Activated CD8-positive, alpha-beta T cell treated with anti-CD3 and anti-CD28 coated beads for 36 hours (primary cell): ENCODE results near the gene ZNF236. TPM values are rescaled to one million over a fixed set of nuclear protein-coding genes. Genes with fewer than 3 reads are reported as not detected.

Experiments
- ATAC-seq: fragments of 200-7000 bp; cut with Tn5 transposase; one replicate; pipeline ENCODE4 v1.10.0; 2021; ENCODE audit warnings: mild to moderate bottlenecking, moderate library complexity
- CTCF ChIA-PET: fragments of 350-600 bp; sonication (Branson Sonifier 250); formaldehyde crosslinking; loops from one replicate; lab custom pipeline; 2021; ENCODE audit warnings: antibody characterized with exemption; lab: Charles Lee
- POLR2A ChIA-PET: fragments of 350-600 bp; sonication (Branson Sonifier 250); formaldehyde crosslinking; loops from one replicate; lab custom pipeline; 2021; ENCODE audit warnings: antibody characterized with exemption; lab: Charles Lee
- DNase-seq: peaks from one replicate; pipeline ENCODE4 v3.0.0-alpha.2; 2020
- H3K27ac Mint-ChIP-seq: one replicate; pipeline ENCODE4 v1.8.0; 2021; ENCODE audit warnings: mild to moderate bottlenecking, mixed read lengths
- H3K27me3 Mint-ChIP-seq: one replicate; pipeline ENCODE4 v1.8.0; 2021; ENCODE audit warnings: mixed read lengths
- H3K36me3 Mint-ChIP-seq: one replicate; pipeline ENCODE4 v1.8.0; 2021; ENCODE audit warnings: low read depth, mixed read lengths
- H3K4me1 Mint-ChIP-seq: one replicate; pipeline ENCODE4 v1.8.0; 2021; ENCODE audit warnings: low read depth, mixed read lengths
- H3K4me3 Mint-ChIP-seq: one replicate; pipeline ENCODE4 v1.8.0; 2021; ENCODE audit warnings: mild to moderate bottlenecking, moderate library complexity, mixed read lengths
- H3K9me3 Mint-ChIP-seq: one replicate; pipeline ENCODE4 v1.8.0; 2021; ENCODE audit warnings: mixed read lengths
- CTCF ChIP-seq: fragments of 200-600 bp; IDR thresholded peaks from one replicate; pipeline ENCODE4 v1.8.0; 2022; ENCODE audit warnings: antibody characterized with exemption, mild to moderate bottlenecking
- intact Hi-C: fragments of 100-400 bp; cut with micrococcal nuclease; formaldehyde crosslinking; loops from one replicate; pipeline ENCODE4 v1.10.0; 2022
- total RNA-seq, 2 experiments: library from RNA; stranded (reverse); gene quantifications; one replicate each; pipeline ENCODE4 v1.2.3, GENCODE V29; 2021

Gene ZNF236
- total RNA-seq, 2 experiments from 2014 or later = 12.7 to 15.2 TPM

GRCh38 chr18:76838182-76838581 lies 15.8 kb downstream of the ZNF236 start:
- H3K9me3 Mint-ChIP-seq = no peaks in the 10 kb centered on the region
- TF ChIP-seq CTCF = no peak
- H3K4me3 Mint-ChIP-seq = no peak overlapping the region
- no peaks in the 10 kb centered on the region for H3K36me3 Mint-ChIP-seq
- no peaks in the 10 kb centered on the region for H3K27me3 Mint-ChIP-seq
- ChIA-PET POLR2A (no interaction called here), CTCF (interaction anchor here (1.2 to 3.8 kb wide), 2 partner anchors 9 to 35 kb away, joined by 3 to 17 read pairs; no protein-coding TSS in a partner anchor)
- intact Hi-C loops = no loop called here
- H3K27ac Mint-ChIP-seq = no peak overlapping the region
- peaks cover 33% of the 10 kb centered on the region for H3K4me1 Mint-ChIP-seq
- DNase-seq = no peak
- no peak for ATAC-seq

GRCh38 chr18:76839086-76839794 lies 16.9 kb downstream of the ZNF236 start:
- intact Hi-C loops = no loop called here
- no peak overlapping the region for H3K4me3 Mint-ChIP-seq
- no peak overlapping the region for H3K27ac Mint-ChIP-seq
- H3K4me1 Mint-ChIP-seq = peaks cover 31% of the 10 kb centered on the region
- ChIA-PET CTCF (no interaction called here), POLR2A (no interaction called here)
- no peaks in the 10 kb centered on the region for H3K27me3 Mint-ChIP-seq
- no peaks in the 10 kb centered on the region for H3K36me3 Mint-ChIP-seq
- ATAC-seq = no peak
- no peak for DNase-seq
- TF ChIP-seq CTCF = no peak
- no peaks in the 10 kb centered on the region for H3K9me3 Mint-ChIP-seq

DNA sequence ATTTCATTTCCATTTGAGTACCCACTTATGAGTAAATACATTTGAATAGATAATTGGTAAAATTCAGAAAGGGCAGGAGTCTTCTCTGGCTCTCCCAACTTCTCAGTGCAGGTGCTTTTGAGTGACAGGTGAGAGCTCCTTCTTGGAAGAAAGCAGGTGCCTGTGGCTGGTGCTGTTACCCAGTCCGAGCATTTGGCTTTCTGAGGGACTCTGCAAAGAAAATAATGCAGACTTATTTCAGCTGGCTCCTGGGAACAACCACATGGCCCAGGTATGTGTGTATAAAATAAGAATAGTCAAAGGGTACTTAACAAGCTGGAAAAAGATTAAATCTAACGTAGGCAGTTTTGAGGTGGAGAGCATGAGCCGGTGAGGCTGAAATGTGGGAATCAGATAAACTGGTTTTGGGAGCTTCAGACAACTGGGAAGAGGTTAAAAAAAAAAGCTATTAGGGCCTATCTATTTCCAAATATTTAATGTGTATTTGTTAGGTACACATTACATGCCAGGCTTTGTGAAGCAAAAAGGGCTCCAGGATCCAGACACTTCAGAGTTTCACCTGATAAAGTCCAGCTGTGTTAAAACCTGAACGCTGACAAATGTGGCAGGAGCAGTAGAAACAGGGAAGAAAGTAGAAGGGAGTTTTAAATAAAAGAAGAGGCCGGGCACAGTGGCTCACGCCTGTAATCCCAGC lies 20.6 kb downstream of the ZNF236 start:
- POLR2A ChIA-PET = interaction anchor here (0.9 kb wide), 1 partner anchor 40 kb away, joined by 3 read pairs; no protein-coding TSS in a partner anchor
- no peak overlapping the region for H3K27ac Mint-ChIP-seq
- no peak for DNase-seq
- no peak for ATAC-seq
- H3K36me3 Mint-ChIP-seq = peaks cover 1% of the 10 kb centered on the region
- CTCF ChIA-PET = interaction anchor here (1.0 kb wide), 1 partner anchor 40 kb away, joined by 8 read pairs; no protein-coding TSS in a partner anchor
- no peaks in the 10 kb centered on the region for H3K27me3 Mint-ChIP-seq
- no peak for TF ChIP-seq CTCF
- intact Hi-C loops = no loop called here
- peaks cover 20% of the 10 kb centered on the region for H3K4me1 Mint-ChIP-seq
- H3K4me3 Mint-ChIP-seq = no peak overlapping the region
- H3K9me3 Mint-ChIP-seq = no peaks in the 10 kb centered on the region

- intact Hi-C loops = no loop called here
- ChIA-PET POLR2A (interaction anchor here (1.8 kb wide), 1 partner anchor 23 kb away, joined by 6 read pairs; the partner anchor contains the start of gene ZNF236), CTCF (interaction anchor here (1.0 to 2.1 kb wide), 2 partner anchors 41 to 445 kb away, joined by 3 to 14 read pairs; no protein-coding TSS in a partner anchor)
- ATAC-seq (no peak), DNase-seq (no peak)
- Mint-ChIP-seq H3K4me1 (peaks cover 15% of the 10 kb centered on the region), H3K36me3 (peaks cover 1% of the 10 kb centered on the region), H3K4me3 (no peak overlapping the region), H3K27ac (no peak overlapping the region), H3K9me3 (no peaks in the 10 kb centered on the region), H3K27me3 (no peaks in the 10 kb centered on the region)
- no peak for TF ChIP-seq CTCF
Measured at GRCh38 chr18:76844144-76844543, 21.8 kb downstream of the ZNF236 start.
